Measurements from ENCODE around the gene KPNA6. TPM values are rescaled to one million over a fixed set of nuclear protein-coding genes. Genes with fewer than 3 reads are reported as not detected.

KPNA6 gene
- total and polyA plus RNA-seq, 2 donors from 2014 or later: 10.6 to 66.9 TPM

DNA sequence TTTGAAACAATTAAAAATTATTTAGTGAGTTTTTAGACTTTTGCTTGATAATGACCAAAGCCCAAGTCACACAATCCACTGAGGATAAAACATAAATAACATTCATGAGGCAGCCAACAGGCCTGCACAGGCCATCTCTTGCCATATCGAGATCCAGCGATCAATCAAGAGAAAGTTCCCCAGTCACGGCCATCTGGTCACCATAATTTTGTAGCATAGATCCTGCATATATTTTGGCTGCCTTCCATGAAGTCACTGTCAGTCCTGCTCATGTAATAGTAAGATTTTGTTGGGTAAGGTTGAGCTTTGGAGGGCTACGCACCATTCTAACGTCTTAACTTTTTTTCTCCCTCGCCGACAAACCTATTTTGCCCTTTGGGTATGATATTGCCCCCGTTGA, 17.5 kb downstream of the KPNA6 start:
- H3K4me3 ChIP-seq (ENCODE audit: low read length in 3 of 3): no peak overlapping the region
- H3K27ac ChIP-seq (ENCODE audit: low read depth in 2 of 2, low read length in 2 of 2): no peak overlapping the region
- intact Hi-C loops (cut with DNase I): no loop called here
- DNase-seq: no peak
- no peak overlapping the region for H3K9ac ChIP-seq (ENCODE audit: low read length in 3 of 3)
- H3K9me3 ChIP-seq (ENCODE audit: control insufficient read depth in 2 of 3, insufficient read depth in 1 of 3, low read length in 3 of 3): no peaks in the 10 kb centered on the region
- H3K36me3 ChIP-seq (ENCODE audit: control insufficient read depth in 2 of 3, insufficient read depth in 3 of 3, low read length in 3 of 3): peaks cover 0 to 2% (median 2%) of the 10 kb centered on the region in 3 donors
- peaks cover 0 to 3% (median 0%) of the 10 kb centered on the region in 3 donors for H3K4me1 ChIP-seq (ENCODE audit: control insufficient read depth in 2 of 3, insufficient read depth in 2 of 3, low read depth in 1 of 3, low read length in 3 of 3)
- TF ChIP-seq, protein P1, sequence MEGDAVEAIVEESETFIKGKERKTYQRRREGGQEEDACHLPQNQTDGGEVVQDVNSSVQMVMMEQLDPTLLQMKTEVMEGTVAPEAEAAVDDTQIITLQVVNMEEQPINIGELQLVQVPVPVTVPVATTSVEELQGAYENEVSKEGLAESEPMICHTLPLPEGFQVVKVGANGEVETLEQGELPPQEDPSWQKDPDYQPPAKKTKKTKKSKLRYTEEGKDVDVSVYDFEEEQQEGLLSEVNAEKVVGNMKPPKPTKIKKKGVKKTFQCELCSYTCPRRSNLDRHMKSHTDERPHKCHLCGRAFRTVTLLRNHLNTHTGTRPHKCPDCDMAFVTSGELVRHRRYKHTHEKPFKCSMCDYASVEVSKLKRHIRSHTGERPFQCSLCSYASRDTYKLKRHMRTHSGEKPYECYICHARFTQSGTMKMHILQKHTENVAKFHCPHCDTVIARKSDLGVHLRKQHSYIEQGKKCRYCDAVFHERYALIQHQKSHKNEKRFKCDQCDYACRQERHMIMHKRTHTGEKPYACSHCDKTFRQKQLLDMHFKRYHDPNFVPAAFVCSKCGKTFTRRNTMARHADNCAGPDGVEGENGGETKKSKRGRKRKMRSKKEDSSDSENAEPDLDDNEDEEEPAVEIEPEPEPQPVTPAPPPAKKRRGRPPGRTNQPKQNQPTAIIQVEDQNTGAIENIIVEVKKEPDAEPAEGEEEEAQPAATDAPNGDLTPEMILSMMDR (IDR thresholded peaks at IDR 0.05; ENCODE audit: borderline replicate concordance, extremely low read depth, insufficient read depth): no peak
- no peak for FAIRE-seq
- no peaks in the 10 kb centered on the region for H3K27me3 ChIP-seq (ENCODE audit: control insufficient read depth, insufficient read depth, low read length)

DNA sequence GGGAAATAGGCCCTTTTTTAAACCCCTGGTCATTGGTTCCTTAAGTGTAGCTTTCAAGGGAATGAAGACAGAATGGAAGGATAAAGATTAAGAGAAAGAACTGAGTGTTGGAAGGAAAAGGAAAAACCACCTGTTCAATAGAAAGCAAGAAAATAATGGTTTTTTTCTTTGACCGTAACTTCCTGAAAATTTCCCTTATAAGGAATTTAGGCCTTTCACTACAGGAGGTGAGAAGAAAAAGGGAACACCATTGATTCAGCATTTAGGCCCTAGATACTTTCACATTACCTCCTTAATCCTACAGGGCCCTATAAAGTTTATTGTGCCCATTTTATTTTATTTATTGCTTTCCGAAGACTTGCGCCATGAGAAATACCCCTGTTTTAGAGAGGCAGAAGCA, 18.9 kb downstream of the KPNA6 start:
- no peaks in the 10 kb centered on the region for H3K27me3 ChIP-seq (ENCODE audit: control insufficient read depth, insufficient read depth, low read length)
- no peak overlapping the region for H3K27ac ChIP-seq (ENCODE audit: low read depth in 2 of 2, low read length in 2 of 2)
- TF ChIP-seq, protein P1 (IDR thresholded peaks at IDR 0.05; ENCODE audit: borderline replicate concordance, extremely low read depth, insufficient read depth): no peak
- peaks cover 0 to 2% (median 2%) of the 10 kb centered on the region in 3 donors for H3K36me3 ChIP-seq (ENCODE audit: control insufficient read depth in 2 of 3, insufficient read depth in 3 of 3, low read length in 3 of 3)
- DNase-seq: no peak
- no peaks in the 10 kb centered on the region for H3K9me3 ChIP-seq (ENCODE audit: control insufficient read depth in 2 of 3, insufficient read depth in 1 of 3, low read length in 3 of 3)
- intact Hi-C loops (cut with DNase I): no loop called here
- no peak overlapping the region for H3K9ac ChIP-seq (ENCODE audit: low read length in 3 of 3)
- no peak overlapping the region for H3K4me3 ChIP-seq (ENCODE audit: low read length in 3 of 3)
- peaks cover 0 to 3% (median 0%) of the 10 kb centered on the region in 3 donors for H3K4me1 ChIP-seq (ENCODE audit: control insufficient read depth in 2 of 3, insufficient read depth in 2 of 3, low read depth in 1 of 3, low read length in 3 of 3)
- no peak for FAIRE-seq

DNA sequence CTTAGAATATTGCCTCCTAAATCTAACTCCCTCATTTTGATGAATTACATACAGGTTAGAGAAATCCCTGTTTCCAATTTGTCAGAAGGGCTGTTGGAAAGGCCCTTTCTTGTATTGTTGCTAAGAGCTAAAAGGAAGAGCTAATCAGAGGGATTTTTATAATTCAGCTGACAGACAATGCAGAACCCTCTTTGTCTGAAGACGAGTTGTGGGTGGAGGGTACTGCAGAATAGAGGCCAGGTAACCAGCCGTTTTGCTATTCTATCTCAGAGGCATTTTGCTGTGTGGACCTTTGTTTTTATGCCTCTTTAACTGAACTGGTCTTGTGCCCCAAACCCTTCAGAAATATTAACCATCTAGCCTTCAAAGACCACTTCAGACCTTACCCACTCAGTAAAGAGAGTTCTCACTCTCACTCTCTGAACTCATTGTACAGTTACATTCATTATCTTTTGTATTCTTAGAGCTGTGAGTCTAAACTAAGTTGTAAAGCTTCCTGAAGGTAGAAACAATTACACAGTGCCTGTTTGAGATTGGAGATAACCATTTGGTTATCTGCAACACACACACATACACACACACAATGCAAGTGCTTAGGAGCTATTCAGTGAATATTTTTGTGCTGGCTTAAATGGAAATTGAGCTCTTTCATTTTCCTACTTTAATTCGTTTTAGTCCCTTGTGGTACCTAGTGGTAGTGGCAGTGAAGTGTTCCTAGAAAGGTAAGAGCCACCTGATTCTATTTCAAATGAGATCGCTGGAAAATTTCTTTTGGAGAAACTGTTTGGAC, 19.7 kb downstream of the KPNA6 start:
- Histone ChIP-seq H3K36me3 (ENCODE audit: control insufficient read depth in 2 of 3, insufficient read depth in 3 of 3, low read length in 3 of 3) (peaks cover 0 to 2% (median 2%) of the 10 kb centered on the region in 3 donors), H3K27ac (ENCODE audit: low read depth in 2 of 2, low read length in 2 of 2) (no peak overlapping the region), H3K9me3 (ENCODE audit: control insufficient read depth in 2 of 3, insufficient read depth in 1 of 3, low read length in 3 of 3) (no peaks in the 10 kb centered on the region), H3K27me3 (ENCODE audit: control insufficient read depth, insufficient read depth, low read length) (no peaks in the 10 kb centered on the region), H3K4me1 (ENCODE audit: control insufficient read depth in 2 of 3, insufficient read depth in 2 of 3, low read depth in 1 of 3, low read length in 3 of 3) (peaks cover 0 to 3% (median 0%) of the 10 kb centered on the region in 3 donors), H3K4me3 (ENCODE audit: low read length in 3 of 3) (no peak overlapping the region), H3K9ac (ENCODE audit: low read length in 3 of 3) (no peak overlapping the region)
- FAIRE-seq: no peak
- TF ChIP-seq, protein P1 (IDR thresholded peaks at IDR 0.05; ENCODE audit: borderline replicate concordance, extremely low read depth, insufficient read depth): no peak
- DNase-seq: no peak
- intact Hi-C loops (cut with DNase I): no loop called here

Measured in kidney (tissue), 14 donors.